Prostate gland (tissue), 2 donors: ENCODE measurements around the gene EIF3K.

ENCODE experiments used
- CTCF ChIP-seq, 4 experiments: fragments of 200-600 bp in 2 of 4; fragments of 450-650 bp in 2 of 4; sonication (generic) in 2 of 4; IDR thresholded peaks; 1 replicate in 3 of 4; 2 replicates in 1 of 4; pipeline ENCODE4 v1.5.1; 2016 to 2019; ENCODE audit warnings: antibody characterized with exemption in 4 of 4, mild to moderate bottlenecking in 2 of 4, moderate library complexity in 2 of 4
- POLR2A ChIP-seq: fragments of 450-650 bp; IDR thresholded peaks from one replicate; pipeline ENCODE4 v1.6.1; 2016; ENCODE audit warnings: antibody characterized with exemption, mild to moderate bottlenecking
- POLR2AphosphoS5 ChIP-seq: sonication (generic); formaldehyde crosslinking; IDR thresholded peaks from one replicate; pipeline ENCODE4 v1.6.1; 2017; ENCODE audit warnings: antibody characterized with exemption

GRCh38 chr19:38665950-38666662 is 47.1 kb downstream of the EIF3K start:
- TF ChIP-seq CTCF (IDR thresholded peaks at IDR 0.05) (no peak), POLR2A (no peak), POLR2AphosphoS5 (peak; percentile 52)
